Cardiac muscle cell (in vitro differentiated cells and primary cell): Measurements from ENCODE around the gene POLR3H. TPM values are rescaled to one million over a fixed set of nuclear protein-coding genes. Genes with fewer than 3 reads are reported as not detected.

Experiments used
- DNase-seq, 2 donors: peaks; one replicate each; pipeline versions ENCODE4 v3.0.0 to v3.0.0-alpha.2; 2010 to 2017; ENCODE audit warnings: low read depth in 1 of 2, low spot score in 1 of 2
- H3K27ac ChIP-seq: fragments of 200-600 bp; sonication (generic); 2 replicates; pipeline ENCODE4 v1.5.1; 2016
- H3K27me3 ChIP-seq: fragments of 200-600 bp; sonication (generic); 2 replicates; pipeline ENCODE4 v1.6.0; 2016; ENCODE audit warnings: control low read depth
- H3K36me3 ChIP-seq: fragments of 200-600 bp; sonication (generic); 2 replicates; pipeline ENCODE4 v1.5.1; 2016; ENCODE audit warnings: control low read depth
- H3K4me1 ChIP-seq: fragments of 200-600 bp; sonication (generic); 2 replicates; pipeline ENCODE4 v1.8.1; 2017; ENCODE audit warnings: low read depth, mild to moderate bottlenecking, mixed run types
- H3K4me3 ChIP-seq: fragments of 200-600 bp; sonication (generic); 2 replicates; pipeline ENCODE4 v1.5.1; 2016; ENCODE audit warnings: mild to moderate bottlenecking
- H3K9me3 ChIP-seq: fragments of 200-600 bp; sonication (generic); 2 replicates; pipeline ENCODE4 v1.5.1; 2017; ENCODE audit warnings: low read depth, mild to moderate bottlenecking, control low read depth
- CTCF ChIP-seq: IDR thresholded peaks from 2 replicates; pipeline ENCODE4 v1.5.1; 2012; ENCODE audit warnings: low read depth, mild to moderate bottlenecking, low read length
- polyA plus RNA-seq: library from polyadenylated mRNA; unstranded; fragments of >200 nt; fragmentation: Nextera tagmentation; extraction: Ambion mirVana; gene quantifications from 2 replicates; pipeline ENCODE4 v1.2.1, GENCODE V29; 2016
- total RNA-seq: library from RNA; depleted of rRNA; stranded (reverse); fragments of >200 nt; gene quantifications from 2 replicates; pipeline ENCODE4 v1.2.3, GENCODE V29; 2016

POLR3H gene
- total and polyA plus RNA-seq, 2 experiments from 2014 or later: 11.4 to 30.9 TPM

GRCh38 chr22:41491374-41492100, 52.7 kb downstream of the POLR3H start:
- Histone ChIP-seq H3K9me3 (no peaks in the 10 kb centered on the region), H3K4me1 (peaks cover 15% of the 10 kb centered on the region), H3K36me3 (no peaks in the 10 kb centered on the region), H3K27me3 (no peaks in the 10 kb centered on the region), H3K4me3 (no peak overlapping the region), H3K27ac (peak overlapping the region; percentile 66)
- no peak for TF ChIP-seq CTCF
- DNase-seq: peak in 1 of 2 donors; percentile 37

GRCh38 chr22:41488596-41489385, 55.5 kb downstream of the POLR3H start:
- Histone ChIP-seq H3K36me3 (no peaks in the 10 kb centered on the region), H3K4me3 (no peak overlapping the region), H3K9me3 (no peaks in the 10 kb centered on the region), H3K27me3 (no peaks in the 10 kb centered on the region), H3K27ac (peak overlapping the region; percentile 24), H3K4me1 (peaks cover 15% of the 10 kb centered on the region)
- TF ChIP-seq CTCF: no peak
- DNase-seq: no peak

- Histone ChIP-seq H3K4me1 (peaks cover 15% of the 10 kb centered on the region), H3K27ac (peak overlapping the region; percentile 24), H3K9me3 (no peaks in the 10 kb centered on the region), H3K27me3 (no peaks in the 10 kb centered on the region), H3K4me3 (no peak overlapping the region), H3K36me3 (no peaks in the 10 kb centered on the region)
- DNase-seq: no peak
- TF ChIP-seq CTCF: no peak
These were observed 56.2 kb downstream of the POLR3H start for GRCh38 chr22:41488076-41488475.

- H3K4me3 ChIP-seq: no peak overlapping the region
- no peak for TF ChIP-seq CTCF
- no peaks in the 10 kb centered on the region for H3K9me3 ChIP-seq
- no peak for DNase-seq
- no peaks in the 10 kb centered on the region for H3K27me3 ChIP-seq
- peaks cover 15% of the 10 kb centered on the region for H3K4me1 ChIP-seq
- H3K36me3 ChIP-seq: no peaks in the 10 kb centered on the region
- no peak overlapping the region for H3K27ac ChIP-seq
These were observed 57.0 kb downstream of the POLR3H start for GRCh38 chr22:41487037-41487935.

GRCh38 chr22:41485033-41485432, 59.2 kb downstream of the POLR3H start:
- no peaks in the 10 kb centered on the region for H3K9me3 ChIP-seq
- DNase-seq: no peak
- H3K4me1 ChIP-seq: peaks cover 10% of the 10 kb centered on the region
- no peak overlapping the region for H3K4me3 ChIP-seq
- H3K27me3 ChIP-seq: no peaks in the 10 kb centered on the region
- H3K27ac ChIP-seq: no peak overlapping the region
- no peaks in the 10 kb centered on the region for H3K36me3 ChIP-seq
- no peak for TF ChIP-seq CTCF
